Measurements from ENCODE around the gene PRCD. TPM values are rescaled to one million over a fixed set of nuclear protein-coding genes. Genes with fewer than 3 reads are reported as not detected.

PRCD gene
- total and polyA plus RNA-seq, 2 donors (not counting 1 experiment from before 2014, with no cell fraction given), result 18.0 to 30.6 TPM

DNA sequence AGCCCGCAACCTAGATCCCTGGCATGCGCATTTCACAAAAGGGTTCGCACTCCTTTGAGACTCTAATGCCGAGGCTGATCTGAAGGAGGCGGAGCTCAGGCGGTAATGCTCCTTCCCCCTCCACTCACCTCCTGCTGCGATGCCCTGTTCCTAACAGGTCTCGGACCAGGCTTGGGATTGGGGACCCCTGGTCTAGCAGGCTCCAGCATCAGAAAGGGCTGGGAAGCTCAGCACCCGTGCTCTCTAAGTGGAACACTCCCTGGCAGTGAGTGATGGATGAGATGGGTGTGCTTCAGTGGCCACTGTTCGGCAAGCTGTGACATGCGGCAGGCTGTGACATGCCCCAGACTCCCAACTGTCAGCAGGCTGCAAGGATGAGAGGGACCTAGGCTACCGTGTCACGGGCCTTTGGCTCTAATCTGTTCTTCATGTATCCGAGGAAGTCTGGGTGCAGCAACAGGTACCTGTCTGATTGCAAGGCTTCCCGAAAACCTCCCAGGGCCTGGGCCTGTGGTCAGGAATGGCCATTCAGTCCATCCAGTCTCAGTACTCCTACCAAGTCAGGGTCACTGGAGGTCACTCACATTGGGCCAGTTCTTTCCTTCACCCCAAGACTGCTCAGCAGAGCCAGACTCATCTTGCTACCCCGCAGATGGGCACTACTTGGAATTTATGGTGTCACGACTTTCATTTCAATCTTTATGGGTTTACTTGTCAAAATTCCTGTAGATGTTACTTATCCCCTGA lies 47.1 kb downstream of the PRCD start:
- no peak overlapping the region for H3K27ac ChIP-seq (ENCODE audit: low read length in 2 of 2)
- H3K27me3 ChIP-seq (replicated peaks in 1 of 4; ENCODE audit: control extremely low read depth in 1 of 4, control insufficient read depth in 3 of 4, insufficient read depth in 4 of 4, low read length in 3 of 4), result peaks cover 0 to 38% (median 20%) of the 10 kb centered on the region in 4 experiments
- peaks cover 12% of the 10 kb centered on the region for H3K4me1 Mint-ChIP-seq
- DNase-seq, result no peak
- intact Hi-C loops (cut with micrococcal nuclease), result loop anchor here (2.0 kb wide), 1 partner anchor 30 kb away; no protein-coding TSS in a partner anchor
- no peak overlapping the region for H3K4me3 ChIP-seq (ENCODE audit: control extremely low read depth in 1 of 5, extremely low read depth in 1 of 5, insufficient read depth in 1 of 5, low read depth in 2 of 5, low read length in 4 of 5)
- no peak overlapping the region for H3K9ac ChIP-seq (ENCODE audit: low read length)
- H3K4me2 ChIP-seq (replicated peaks; ENCODE audit: low read depth, low read length, poor library complexity, severe bottlenecking), result peak overlapping the region; percentile 3
- peaks cover 46% of the 10 kb centered on the region for H3K27me3 Mint-ChIP-seq
- H3K4me3 Mint-ChIP-seq, result peak overlapping the region; percentile 14
- no peaks in the 10 kb centered on the region for H3K9me3 ChIP-seq (ENCODE audit: control extremely low read depth in 1 of 3, control insufficient read depth in 2 of 3, insufficient read depth in 1 of 3, low read length in 2 of 3)
- no peak overlapping the region for H2AFZ ChIP-seq (ENCODE audit: insufficient read depth, low read depth, low read length, poor library complexity, severe bottlenecking)
- POLR2A ChIA-PET, result interaction anchor here (0.6 to 1.3 kb wide), 2 partner anchors 30 to 1311 kb away, joined by 3 read pairs; no protein-coding TSS in a partner anchor
- no peaks in the 10 kb centered on the region for H3K9me3 Mint-ChIP-seq (ENCODE audit: insufficient read depth)
- no peak overlapping the region for H3K27ac Mint-ChIP-seq
- no peaks in the 10 kb centered on the region for H3K36me3 ChIP-seq (replicated peaks in 1 of 2; ENCODE audit: control extremely low read depth in 1 of 2, control insufficient read depth in 1 of 2, extremely low read depth in 1 of 2, insufficient read depth in 2 of 2, low read length in 1 of 2)
- WGBS (ENCODE audit: insufficient coverage), result 38% methylated on average over 17 of the region's 17 CpGs
- H3K4me1 ChIP-seq (ENCODE audit: control insufficient read depth in 2 of 2, insufficient read depth in 2 of 2, low read length in 2 of 2), result peaks cover 21% of the 10 kb centered on the region in 2 donors
- ATAC-seq (ENCODE audit: low read depth), result no peak
- no peaks in the 10 kb centered on the region for H4K20me1 ChIP-seq (ENCODE audit: control insufficient read depth, insufficient read depth, low read length, poor library complexity, severe bottlenecking)
- no peak for TF ChIP-seq EZH2 (IDR thresholded peaks at IDR 0.05; ENCODE audit: borderline replicate concordance, insufficient read depth, low read depth, low read length, poor library complexity, severe bottlenecking)
- TF ChIP-seq, protein P1, sequence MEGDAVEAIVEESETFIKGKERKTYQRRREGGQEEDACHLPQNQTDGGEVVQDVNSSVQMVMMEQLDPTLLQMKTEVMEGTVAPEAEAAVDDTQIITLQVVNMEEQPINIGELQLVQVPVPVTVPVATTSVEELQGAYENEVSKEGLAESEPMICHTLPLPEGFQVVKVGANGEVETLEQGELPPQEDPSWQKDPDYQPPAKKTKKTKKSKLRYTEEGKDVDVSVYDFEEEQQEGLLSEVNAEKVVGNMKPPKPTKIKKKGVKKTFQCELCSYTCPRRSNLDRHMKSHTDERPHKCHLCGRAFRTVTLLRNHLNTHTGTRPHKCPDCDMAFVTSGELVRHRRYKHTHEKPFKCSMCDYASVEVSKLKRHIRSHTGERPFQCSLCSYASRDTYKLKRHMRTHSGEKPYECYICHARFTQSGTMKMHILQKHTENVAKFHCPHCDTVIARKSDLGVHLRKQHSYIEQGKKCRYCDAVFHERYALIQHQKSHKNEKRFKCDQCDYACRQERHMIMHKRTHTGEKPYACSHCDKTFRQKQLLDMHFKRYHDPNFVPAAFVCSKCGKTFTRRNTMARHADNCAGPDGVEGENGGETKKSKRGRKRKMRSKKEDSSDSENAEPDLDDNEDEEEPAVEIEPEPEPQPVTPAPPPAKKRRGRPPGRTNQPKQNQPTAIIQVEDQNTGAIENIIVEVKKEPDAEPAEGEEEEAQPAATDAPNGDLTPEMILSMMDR (IDR thresholded peaks at IDR 0.05), result no peak
- CTCF ChIA-PET, result interaction anchor here (1.3 to 2.9 kb wide), 6 partner anchors 16 to 64 kb away, joined by 3 to 13 read pairs (median 5); no protein-coding TSS in a partner anchor
- no peaks in the 10 kb centered on the region for H3K79me2 ChIP-seq (ENCODE audit: control insufficient read depth, insufficient read depth, low read length)

DNA sequence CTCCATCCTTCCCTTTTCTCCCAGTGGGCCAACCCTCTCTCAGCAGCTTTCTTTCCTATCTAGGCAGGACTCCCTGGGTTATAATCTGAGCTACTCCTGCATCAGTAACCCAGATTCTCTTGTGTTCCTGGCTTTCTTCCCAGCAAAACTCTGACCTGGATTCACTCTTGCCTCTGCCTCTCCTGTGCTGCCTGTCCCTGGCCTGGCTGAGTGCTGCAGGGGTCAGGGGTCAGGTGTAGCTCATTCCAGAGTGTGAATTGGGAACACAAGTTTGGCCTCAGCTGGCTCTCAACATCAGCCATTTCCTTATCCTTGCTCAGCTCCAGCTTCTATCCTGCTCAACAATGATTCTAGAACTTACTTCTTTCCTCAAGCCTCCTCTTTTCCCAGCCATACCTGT lies 48.3 kb downstream of the PRCD start:
- Histone ChIP-seq H3K36me3 (replicated peaks in 1 of 2; ENCODE audit: control extremely low read depth in 1 of 2, control insufficient read depth in 1 of 2, extremely low read depth in 1 of 2, insufficient read depth in 2 of 2, low read length in 1 of 2) (no peaks in the 10 kb centered on the region), H3K9me3 (ENCODE audit: control extremely low read depth in 1 of 3, control insufficient read depth in 2 of 3, insufficient read depth in 1 of 3, low read length in 2 of 3) (no peaks in the 10 kb centered on the region), H3K27me3 (replicated peaks in 1 of 4; ENCODE audit: control extremely low read depth in 1 of 4, control insufficient read depth in 3 of 4, insufficient read depth in 4 of 4, low read length in 3 of 4) (peaks cover 0 to 38% (median 20%) of the 10 kb centered on the region in 4 experiments), H3K27ac (ENCODE audit: low read length in 2 of 2) (no peak overlapping the region), H3K4me2 (replicated peaks; ENCODE audit: low read depth, low read length, poor library complexity, severe bottlenecking) (no peak overlapping the region), H3K4me3 (ENCODE audit: control extremely low read depth in 1 of 5, extremely low read depth in 1 of 5, insufficient read depth in 1 of 5, low read depth in 2 of 5, low read length in 4 of 5) (no peak overlapping the region), H4K20me1 (ENCODE audit: control insufficient read depth, insufficient read depth, low read length, poor library complexity, severe bottlenecking) (no peaks in the 10 kb centered on the region), H3K4me1 (ENCODE audit: control insufficient read depth in 2 of 2, insufficient read depth in 2 of 2, low read length in 2 of 2) (peaks cover 21% of the 10 kb centered on the region in 2 donors), H3K9ac (ENCODE audit: low read length) (no peak overlapping the region), H3K79me2 (ENCODE audit: control insufficient read depth, insufficient read depth, low read length) (no peaks in the 10 kb centered on the region), H2AFZ (ENCODE audit: insufficient read depth, low read depth, low read length, poor library complexity, severe bottlenecking) (no peak overlapping the region)
- DNase-seq (no peak), ATAC-seq (ENCODE audit: low read depth) (no peak)
- Mint-ChIP-seq H3K4me3 (peak overlapping the region; percentile 12), H3K27me3 (peaks cover 41% of the 10 kb centered on the region), H3K4me1 (peaks cover 12% of the 10 kb centered on the region), H3K27ac (no peak overlapping the region), H3K9me3 (ENCODE audit: insufficient read depth) (no peaks in the 10 kb centered on the region)
- POLR2A ChIA-PET, result no interaction called here
- intact Hi-C loops (cut with micrococcal nuclease), result no loop called here
- CTCF ChIA-PET, result interaction anchor here (0.5 to 0.8 kb wide), 3 partner anchors 25 to 31 kb away, joined by 3 to 5 read pairs (median 4); no protein-coding TSS in a partner anchor
- no peak for TF ChIP-seq EZH2 (IDR thresholded peaks at IDR 0.05; ENCODE audit: borderline replicate concordance, insufficient read depth, low read depth, low read length, poor library complexity, severe bottlenecking)
- TF ChIP-seq, protein P1 (IDR thresholded peaks at IDR 0.05), result no peak
